HepG2 (cell line): ENCODE data around the gene DOCK9.

ENCODE experiments used
- GFI1 ChIP-seq: sonication (generic); formaldehyde crosslinking; IDR thresholded peaks from 2 replicates; pipeline ENCODE4 v1.5.0; 2020; ENCODE audit warnings: missing genetic modification reagents, mild to moderate bottlenecking, borderline replicate concordance
- ZSCAN25 ChIP-seq: sonication (generic); formaldehyde crosslinking; IDR thresholded peaks from 2 replicates; pipeline ENCODE4 v1.8.0; 2022; ENCODE audit warnings: mild to moderate bottlenecking, missing genetic modification reagents

- TF ChIP-seq GFI1 (CRISPR knock-in tag) = no peak
- no peak for TF ChIP-seq ZSCAN25 (CRISPR knock-in tag)
Measured at GRCh38 chr13:98913741-98914140, 64.1 kb downstream of the DOCK9 start.
